Hematopoietic multipotent progenitor cell (in vitro differentiated cells): ENCODE data around the gene SYNE2. TPM values are rescaled to one million over a fixed set of nuclear protein-coding genes. Genes with fewer than 3 reads are reported as not detected.
"Not testable (repeated sequence)": the region's sequence is repeated elsewhere in the genome, so short reads cannot be mapped to it uniquely, and the experiment has no call there.

ENCODE experiments used
- DNase-seq, 3 donors: peaks; one replicate each; pipeline ENCODE4 v3.0.0-alpha.2; 2011 to 2015; ENCODE audit warnings: low read depth in 2 of 3, low spot score in 2 of 3
- total RNA-seq: library from RNA; depleted of rRNA; stranded (reverse); fragments of >200 nt; gene quantifications from one replicate; pipeline ENCODE4 v1.2.3, GENCODE V29; 2012

Gene SYNE2
- total RNA-seq, 1 donor, result 1.1 TPM

DNA sequence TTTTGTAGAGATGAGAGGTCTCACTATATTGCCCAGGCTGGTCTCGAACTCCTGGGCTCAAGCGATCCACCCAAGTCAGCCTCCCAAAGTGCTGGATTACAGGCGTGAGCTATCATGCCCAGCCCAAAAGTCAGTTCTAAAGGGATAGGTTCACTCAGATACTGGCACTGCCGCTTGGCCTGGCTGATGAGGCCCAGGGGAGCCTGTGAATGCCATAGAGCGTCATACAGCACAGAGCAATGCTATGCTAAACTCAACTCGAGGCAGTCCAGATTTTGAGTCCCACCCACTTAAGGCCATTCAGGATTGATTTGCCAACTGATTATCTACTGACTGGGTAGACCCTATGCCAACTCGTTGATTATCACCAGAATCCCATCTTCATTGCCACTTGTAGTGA, 262.0 kb downstream of the SYNE2 start:
- no peak for DNase-seq

GRCh38 chr14:64115401-64115800, 262.6 kb downstream of the SYNE2 start:
- no peak for DNase-seq

- no peak for DNase-seq
Observed at GRCh38 chr14:64117671-64118402, 265.0 kb downstream of the SYNE2 start.

GRCh38 chr14:64118403-64118742, 265.6 kb downstream of the SYNE2 start:
- DNase-seq, result not testable (repeated sequence)

GRCh38 chr14:64118892-64119291, 266.1 kb downstream of the SYNE2 start:
- DNase-seq, result no peak

- DNase-seq, result no peak
Observed at GRCh38 chr14:64119500-64119899, 266.7 kb downstream of the SYNE2 start.

GRCh38 chr14:64119980-64120379, 267.2 kb downstream of the SYNE2 start:
- no peak for DNase-seq

DNA sequence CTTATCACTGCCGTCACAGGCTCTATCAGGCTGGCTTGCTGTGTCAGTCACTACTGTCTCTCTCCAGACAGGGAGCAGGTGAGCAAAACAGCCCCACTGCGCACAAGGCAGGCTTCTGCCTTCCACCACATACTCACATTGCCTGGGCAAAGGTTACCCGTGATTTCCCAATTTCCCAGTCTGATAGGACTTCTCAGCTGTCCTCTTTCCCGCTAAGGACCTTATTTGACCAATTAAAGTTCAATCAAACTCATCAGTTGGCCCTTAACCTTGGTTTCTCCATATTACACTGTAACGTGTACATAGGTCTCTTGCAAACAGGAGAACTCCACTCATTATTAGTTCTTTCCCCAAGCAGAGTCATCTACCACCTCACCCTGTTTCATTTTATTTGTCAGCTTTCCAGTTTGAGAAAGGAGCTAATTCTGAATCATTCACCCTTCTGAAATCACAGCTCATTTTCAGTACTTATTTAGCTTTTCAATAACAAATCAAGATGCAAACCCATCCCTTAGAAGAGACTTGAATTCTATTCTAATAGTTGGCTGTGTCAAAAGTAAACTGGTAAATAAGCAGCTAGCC, 270.5 kb downstream of the SYNE2 start:
- no peak for DNase-seq

DNA sequence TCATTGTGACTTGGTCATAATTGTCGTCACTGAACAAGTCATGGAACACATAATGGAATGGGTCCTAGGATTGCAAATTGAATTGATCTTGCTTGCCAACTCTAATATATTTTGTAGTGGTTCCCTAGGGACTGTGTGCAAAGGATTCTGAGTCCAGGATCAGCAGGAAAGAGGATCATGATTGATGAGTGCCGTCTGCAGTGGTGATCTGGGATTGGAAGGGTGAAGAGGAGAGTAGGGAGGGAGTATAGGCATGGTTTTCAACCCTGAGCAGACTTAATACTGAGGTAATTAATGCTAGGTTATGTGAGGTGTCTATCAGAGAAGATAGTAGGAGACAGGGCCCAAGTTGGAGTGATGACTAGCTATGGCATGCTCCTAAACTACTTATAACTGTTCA, 272.5 kb downstream of the SYNE2 start:
- no peak for DNase-seq

- no peak for DNase-seq
Observed at GRCh38 chr14:64126548-64126947, 273.7 kb downstream of the SYNE2 start.

GRCh38 chr14:64137657-64138290, 285.0 kb downstream of the SYNE2 start:
- DNase-seq, result peak in 2 of 3 donors; percentile 1 to 17

- DNase-seq, result no peak
Observed at GRCh38 chr14:64147126-64147790, 294.5 kb downstream of the SYNE2 start.

DNA sequence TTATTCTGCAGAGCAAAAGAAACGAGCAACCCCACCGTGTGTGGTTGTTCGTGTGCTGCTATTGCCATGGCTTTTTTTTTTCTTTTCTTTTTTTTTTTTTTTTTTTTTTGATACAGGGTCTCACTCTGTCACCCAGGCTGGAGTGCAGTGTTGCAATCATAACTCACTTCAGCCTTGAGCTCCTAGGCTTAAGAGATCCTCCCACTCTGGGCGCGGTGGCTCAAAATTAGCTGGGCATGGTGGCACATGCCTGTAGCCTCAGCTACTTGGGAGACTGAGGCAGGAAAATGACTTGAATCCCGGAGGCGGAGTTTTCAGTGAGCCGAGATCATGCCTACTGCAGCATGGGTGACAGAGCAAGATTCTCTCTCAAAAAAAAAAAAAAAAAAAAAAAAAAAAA, 297.1 kb downstream of the SYNE2 start:
- DNase-seq, result no peak

DNA sequence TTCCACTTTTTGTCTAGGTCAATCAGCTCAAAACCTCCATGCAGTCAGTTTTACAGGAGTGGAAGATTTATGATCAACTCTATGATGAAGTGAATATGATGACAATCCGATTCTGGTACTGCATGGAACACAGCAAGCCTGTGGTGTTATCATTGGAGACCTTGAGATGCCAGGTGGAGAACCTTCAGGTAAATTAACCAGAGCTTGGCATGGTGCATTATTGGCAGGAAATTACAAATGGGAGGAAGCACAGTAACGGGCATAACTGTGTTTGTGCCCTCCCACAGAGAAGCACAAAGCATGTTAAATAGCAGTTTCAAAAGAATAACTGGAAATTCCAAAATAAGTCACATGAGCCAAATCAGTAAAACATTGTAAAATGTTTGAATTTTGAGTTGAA, 305.8 kb downstream of the SYNE2 start:
- DNase-seq, result no peak

- peak in 2 of 3 donors; percentile 17 to 59 for DNase-seq
Observed at GRCh38 chr14:64159588-64159987, 306.8 kb downstream of the SYNE2 start.

GRCh38 chr14:64170181-64170580, 317.4 kb downstream of the SYNE2 start:
- DNase-seq, result no peak

DNA sequence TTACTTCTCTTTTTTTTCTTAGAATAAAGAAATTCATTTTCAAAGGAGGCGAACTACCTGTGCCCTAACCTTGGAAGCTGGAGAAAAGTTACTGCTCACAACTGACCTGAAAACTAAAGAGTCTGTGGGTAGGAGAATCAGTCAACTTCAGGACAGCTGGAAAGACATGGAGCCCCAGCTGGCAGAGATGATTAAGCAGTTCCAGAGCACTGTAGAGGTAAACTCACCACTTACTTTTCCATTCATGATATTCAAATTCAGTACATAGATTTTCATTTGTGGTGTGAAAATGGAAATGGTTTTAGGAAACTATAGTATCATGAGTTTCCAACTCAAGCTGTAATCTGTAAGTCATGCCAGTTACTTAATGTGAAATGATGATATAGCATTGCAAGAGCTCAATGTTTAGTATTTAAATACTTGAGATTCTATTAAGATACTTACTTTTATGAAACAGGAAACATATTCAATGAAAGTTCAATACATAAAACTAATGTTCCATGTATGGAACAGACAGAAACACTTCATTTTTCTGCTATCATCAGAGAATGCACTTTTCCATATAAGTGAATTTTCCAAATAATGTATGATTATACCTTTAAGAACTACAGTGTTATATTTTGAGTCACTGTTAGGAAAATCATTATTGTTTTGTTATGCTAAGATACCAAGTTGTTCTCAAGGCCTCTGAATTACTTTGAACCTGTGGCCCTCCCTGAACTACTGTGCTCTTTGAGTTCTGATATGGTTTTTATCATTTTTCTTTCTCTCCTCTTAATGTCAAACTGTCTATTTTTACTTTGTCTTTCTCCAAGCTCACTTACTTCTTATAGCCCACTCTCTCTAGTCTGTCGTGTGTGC, 322.3 kb downstream of the SYNE2 start:
- no peak for DNase-seq

DNA sequence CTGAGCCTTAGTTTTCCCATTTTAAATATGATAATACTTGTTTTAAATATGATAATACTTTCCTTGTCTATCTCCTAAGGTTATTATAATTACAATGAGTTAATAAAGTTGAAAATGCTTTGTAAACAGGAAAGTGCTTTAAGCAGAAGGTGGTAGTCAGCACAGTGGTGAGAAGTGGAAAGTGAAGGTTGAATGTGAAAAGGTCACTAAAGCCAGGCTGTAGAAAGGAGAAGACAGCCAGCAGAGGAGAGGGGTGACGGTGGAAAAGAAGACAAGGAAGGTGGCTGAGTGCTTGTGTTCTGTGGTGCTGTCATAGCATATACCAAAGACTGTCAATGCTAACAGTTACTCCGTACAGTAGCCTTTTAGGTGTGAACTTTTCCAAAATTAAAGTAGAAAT, 323.5 kb downstream of the SYNE2 start:
- no peak for DNase-seq

DNA sequence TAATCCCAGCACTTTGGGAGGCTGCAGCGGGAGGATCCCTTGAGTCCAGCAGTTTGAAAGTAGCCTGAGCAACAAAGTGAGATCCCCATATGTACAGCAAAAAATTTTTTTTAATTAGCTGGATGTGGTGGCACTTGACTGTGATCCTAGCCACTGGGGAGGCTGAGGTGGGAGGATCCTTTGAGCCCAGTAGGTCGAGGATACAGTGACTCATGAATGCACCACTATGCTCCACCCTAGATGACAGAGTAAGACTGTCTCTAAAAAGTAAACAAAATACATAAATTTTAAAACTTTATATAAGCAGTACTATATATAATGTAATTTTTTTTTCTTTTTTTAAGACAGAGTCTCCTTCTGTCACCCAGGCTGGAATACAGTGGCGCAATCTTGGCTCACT, 326.0 kb downstream of the SYNE2 start:
- DNase-seq, result no peak

DNA sequence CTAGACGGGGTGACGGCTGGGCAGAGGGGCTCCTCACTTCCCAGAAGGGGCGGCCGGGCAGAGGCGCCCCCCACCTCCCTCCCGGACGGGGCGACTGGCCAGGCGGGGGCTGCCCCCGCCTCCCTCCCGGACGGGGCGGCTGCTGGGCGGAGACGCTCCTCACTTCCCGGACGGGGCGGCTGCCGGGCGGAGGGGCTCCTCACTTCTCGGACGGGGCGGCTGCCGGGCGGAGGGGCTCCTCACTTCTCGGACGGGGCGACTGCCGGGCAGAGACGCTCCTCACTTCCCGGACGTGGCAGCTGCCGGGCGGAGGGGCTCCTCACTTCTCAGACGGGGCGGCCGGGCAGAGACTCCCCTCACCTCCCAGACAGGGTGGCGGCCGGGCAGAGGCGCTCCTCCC, 330.1 kb downstream of the SYNE2 start:
- not testable (repeated sequence) for DNase-seq
